GM06990 (cell line): Measurements from ENCODE around the gene WFIKKN1.

Experiments
- DNase-seq: peaks from one replicate; pipeline ENCODE4 v3.0.0-alpha.2; 2011; ENCODE audit not compliant: insufficient read length; ENCODE audit errors: extremely low read depth
- H3K27me3 ChIP-seq: replicated peaks from 2 replicates; pipeline ENCODE4 v1.6.0; 2011; ENCODE audit warnings: low read length; ENCODE audit not compliant: control insufficient read depth, insufficient read depth
- H3K36me3 ChIP-seq: 2 replicates; pipeline ENCODE4 v1.5.1; 2011; ENCODE audit warnings: low read length; ENCODE audit not compliant: control insufficient read depth, insufficient read depth
- H3K4me3 ChIP-seq: replicated peaks from 2 replicates; pipeline ENCODE4 v1.5.1; 2011; ENCODE audit warnings: low read depth, mild to moderate bottlenecking, control low read depth, low read length
- TF ChIP-seq, protein P1 (sequence below): IDR thresholded peaks from 2 replicates; pipeline ENCODE4 v1.5.1; 2011; ENCODE audit warnings: low read length, control low read depth, mild to moderate bottlenecking, inconsistent platforms; ENCODE audit not compliant: insufficient read depth, poor library complexity, severe bottlenecking

Gene WFIKKN1

DNA sequence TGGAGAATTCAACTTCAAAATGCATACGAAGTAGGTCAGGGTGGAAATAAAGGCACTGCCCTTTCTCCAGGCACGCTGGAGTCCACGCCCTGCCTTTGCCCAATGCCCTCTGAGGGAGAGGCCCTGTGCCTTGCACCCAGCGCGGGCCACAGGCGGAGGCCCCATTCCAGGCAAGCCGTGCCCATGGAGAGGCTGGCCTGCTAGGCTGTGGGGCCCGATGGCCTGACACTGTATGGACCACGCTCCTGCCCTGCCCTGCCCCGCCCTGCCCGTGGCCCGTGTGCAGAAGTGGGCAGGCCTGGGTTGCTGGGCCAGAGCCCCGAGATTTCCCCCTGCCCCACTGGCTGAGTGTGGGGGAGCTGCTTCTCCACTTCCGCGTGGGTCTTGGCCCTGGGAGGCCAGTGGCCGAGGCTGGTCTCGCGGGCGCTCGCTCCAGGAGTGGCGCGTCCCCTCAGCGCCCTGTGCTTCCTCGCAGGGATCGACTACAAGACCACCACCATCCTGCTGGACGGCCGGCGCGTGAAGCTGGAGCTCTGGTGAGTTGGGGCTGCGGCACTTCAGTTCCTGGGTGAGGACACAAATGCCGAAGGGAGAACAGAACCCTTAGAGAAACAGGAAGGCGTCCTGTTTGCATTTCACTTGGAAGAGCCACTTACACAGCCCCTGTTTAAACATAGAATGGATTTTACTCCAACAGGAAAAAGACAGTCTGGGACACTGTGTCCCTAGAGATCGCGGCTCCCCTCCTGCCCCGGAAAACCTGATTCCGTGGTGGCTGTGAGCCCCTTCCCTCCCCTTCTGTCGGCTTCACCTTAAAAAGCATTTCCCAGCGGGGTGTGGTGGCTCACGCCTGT, 13.8 kb upstream of the WFIKKN1 start:
- Histone ChIP-seq H3K27me3 (no peaks in the 10 kb centered on the region), H3K36me3 (no peaks in the 10 kb centered on the region), H3K4me3 (no peak overlapping the region)
- TF ChIP-seq, protein P1, sequence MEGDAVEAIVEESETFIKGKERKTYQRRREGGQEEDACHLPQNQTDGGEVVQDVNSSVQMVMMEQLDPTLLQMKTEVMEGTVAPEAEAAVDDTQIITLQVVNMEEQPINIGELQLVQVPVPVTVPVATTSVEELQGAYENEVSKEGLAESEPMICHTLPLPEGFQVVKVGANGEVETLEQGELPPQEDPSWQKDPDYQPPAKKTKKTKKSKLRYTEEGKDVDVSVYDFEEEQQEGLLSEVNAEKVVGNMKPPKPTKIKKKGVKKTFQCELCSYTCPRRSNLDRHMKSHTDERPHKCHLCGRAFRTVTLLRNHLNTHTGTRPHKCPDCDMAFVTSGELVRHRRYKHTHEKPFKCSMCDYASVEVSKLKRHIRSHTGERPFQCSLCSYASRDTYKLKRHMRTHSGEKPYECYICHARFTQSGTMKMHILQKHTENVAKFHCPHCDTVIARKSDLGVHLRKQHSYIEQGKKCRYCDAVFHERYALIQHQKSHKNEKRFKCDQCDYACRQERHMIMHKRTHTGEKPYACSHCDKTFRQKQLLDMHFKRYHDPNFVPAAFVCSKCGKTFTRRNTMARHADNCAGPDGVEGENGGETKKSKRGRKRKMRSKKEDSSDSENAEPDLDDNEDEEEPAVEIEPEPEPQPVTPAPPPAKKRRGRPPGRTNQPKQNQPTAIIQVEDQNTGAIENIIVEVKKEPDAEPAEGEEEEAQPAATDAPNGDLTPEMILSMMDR, result no peak
- no peak for DNase-seq

GRCh38 chr16:617855-618254, 12.9 kb upstream of the WFIKKN1 start:
- Histone ChIP-seq H3K27me3 (no peaks in the 10 kb centered on the region), H3K36me3 (no peaks in the 10 kb centered on the region), H3K4me3 (no peak overlapping the region)
- TF ChIP-seq, protein P1, result no peak
- no peak for DNase-seq

- no peaks in the 10 kb centered on the region for H3K27me3 ChIP-seq
- no peak overlapping the region for H3K4me3 ChIP-seq
- DNase-seq, result no peak
- TF ChIP-seq, protein P1, result no peak
- H3K36me3 ChIP-seq, result no peaks in the 10 kb centered on the region
These were observed 11.2 kb upstream of the WFIKKN1 start for GRCh38 chr16:619476-620100.

GRCh38 chr16:620700-621525, 9.9 kb upstream of the WFIKKN1 start:
- TF ChIP-seq, protein P1, result no peak
- no peaks in the 10 kb centered on the region for H3K27me3 ChIP-seq
- H3K4me3 ChIP-seq, result no peak overlapping the region
- DNase-seq, result no peak
- H3K36me3 ChIP-seq, result no peaks in the 10 kb centered on the region; the same call in 1 of the 2 replicates

GRCh38 chr16:621526-622105, 9.2 kb upstream of the WFIKKN1 start:
- DNase-seq, result no peak
- TF ChIP-seq, protein P1, result no peak

More at GRCh38 chr16:621526-622105, 9.2 kb upstream of the WFIKKN1 start:
- H3K27me3 ChIP-seq, result no peaks in the 10 kb centered on the region
- no peaks in the 10 kb centered on the region; the same call in 1 of the 2 replicates for H3K36me3 ChIP-seq
- H3K4me3 ChIP-seq, result no peak overlapping the region
